ENCODE results near the gene CCDC54. TPM values are rescaled to one million over a fixed set of nuclear protein-coding genes. Genes with fewer than 3 reads are reported as not detected.

CCDC54 gene
- total RNA-seq, 1 donor from 2014 or later, result not detected

DNA sequence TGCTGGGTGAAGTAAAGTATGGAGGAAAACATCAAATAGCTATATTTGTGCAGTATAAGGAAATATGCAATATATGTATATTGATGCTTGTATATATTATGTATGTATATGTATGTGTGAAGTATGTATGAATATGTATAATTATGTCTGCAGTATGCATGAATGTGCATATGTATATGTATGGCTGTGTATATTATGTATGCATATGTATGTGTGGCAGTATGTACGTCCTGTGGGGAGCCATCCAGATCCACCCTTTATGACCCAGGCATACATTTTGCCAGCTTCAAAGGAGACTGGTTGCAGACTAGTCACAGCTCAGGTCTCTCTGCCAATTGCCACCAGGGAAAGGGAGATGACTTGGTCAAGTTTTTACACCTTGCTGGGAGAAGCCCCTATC is 24.1 kb downstream of the CCDC54 start:
- DNase-seq (ENCODE audit: low spot score), result no peak
- Mint-ChIP-seq H3K36me3 (ENCODE audit: low read depth) (no peaks in the 10 kb centered on the region), H3K4me1 (ENCODE audit: low read depth) (no peaks in the 10 kb centered on the region), H3K27me3 (ENCODE audit: low read depth) (peaks cover 7% of the 10 kb centered on the region), H3K4me3 (ENCODE audit: low read depth) (no peak overlapping the region), H3K9me3 (no peaks in the 10 kb centered on the region), H3K27ac (no peak overlapping the region)
- intact Hi-C loops (cut with micrococcal nuclease), result no loop called here

DNA sequence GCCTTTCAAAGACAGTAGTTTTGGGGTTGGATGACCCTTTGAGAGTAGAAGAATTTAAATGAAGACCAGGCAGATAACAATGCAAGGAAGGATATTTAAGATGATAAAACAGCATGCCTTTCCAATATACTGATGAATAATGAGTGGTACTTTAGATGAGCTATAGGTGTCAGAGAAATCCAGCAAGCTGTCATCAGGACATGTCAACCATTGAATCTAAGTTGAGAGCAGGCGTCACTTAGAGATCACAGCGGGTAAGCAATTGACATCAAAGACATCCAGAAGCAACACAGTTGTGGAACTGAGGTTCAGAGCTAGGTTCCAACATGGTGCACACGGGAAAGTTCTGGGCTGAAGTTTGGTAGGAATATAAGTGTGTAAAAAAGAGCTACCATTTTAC is 25.0 kb downstream of the CCDC54 start:
- DNase-seq (ENCODE audit: low spot score), result no peak
- Mint-ChIP-seq H3K27ac (no peak overlapping the region), H3K36me3 (ENCODE audit: low read depth) (no peaks in the 10 kb centered on the region), H3K4me3 (ENCODE audit: low read depth) (no peak overlapping the region), H3K27me3 (ENCODE audit: low read depth) (peaks cover 7% of the 10 kb centered on the region), H3K9me3 (no peaks in the 10 kb centered on the region), H3K4me1 (ENCODE audit: low read depth) (no peaks in the 10 kb centered on the region)
- intact Hi-C loops (cut with micrococcal nuclease), result no loop called here

DNA sequence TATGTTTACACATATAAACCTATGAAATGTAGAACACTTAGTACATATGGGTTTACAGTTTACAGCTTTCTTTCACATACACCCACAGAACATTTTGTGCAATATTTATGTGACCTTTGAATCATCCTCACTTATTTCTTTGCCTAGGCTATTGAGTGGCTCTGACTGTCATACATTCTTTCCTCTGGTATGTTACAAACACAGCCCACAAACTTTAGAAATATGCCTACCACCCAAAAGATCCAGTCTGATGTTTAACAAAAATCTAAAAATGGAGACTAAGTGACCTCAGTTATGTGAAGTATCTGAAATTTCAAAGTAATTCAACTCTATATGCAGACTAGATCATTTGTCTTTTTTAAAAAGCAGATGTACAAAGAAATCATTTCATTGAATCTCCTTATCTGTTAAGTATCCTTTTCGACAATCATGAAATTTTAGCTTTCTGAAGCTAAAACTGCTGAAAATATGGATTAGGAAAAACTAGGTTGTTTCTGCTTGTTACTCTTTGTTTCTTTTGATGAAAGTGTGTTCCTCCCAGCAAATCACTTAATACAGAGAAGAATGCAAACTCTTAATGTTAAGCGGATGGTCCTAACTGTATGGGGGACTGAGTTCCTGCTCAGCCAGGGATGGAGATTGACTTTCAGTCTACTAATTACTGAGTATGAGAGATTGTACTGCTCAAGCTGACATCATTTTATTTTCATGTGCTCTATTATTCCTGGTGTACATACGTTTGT is 27.7 kb downstream of the CCDC54 start:
- Mint-ChIP-seq H3K9me3 (peaks cover 18% of the 10 kb centered on the region), H3K4me1 (ENCODE audit: low read depth) (no peaks in the 10 kb centered on the region), H3K27me3 (ENCODE audit: low read depth) (peaks cover 3% of the 10 kb centered on the region), H3K27ac (no peak overlapping the region), H3K36me3 (ENCODE audit: low read depth) (peaks cover 4% of the 10 kb centered on the region), H3K4me3 (ENCODE audit: low read depth) (no peak overlapping the region)
- DNase-seq (ENCODE audit: low spot score), result no peak
- intact Hi-C loops (cut with micrococcal nuclease), result no loop called here

DNA sequence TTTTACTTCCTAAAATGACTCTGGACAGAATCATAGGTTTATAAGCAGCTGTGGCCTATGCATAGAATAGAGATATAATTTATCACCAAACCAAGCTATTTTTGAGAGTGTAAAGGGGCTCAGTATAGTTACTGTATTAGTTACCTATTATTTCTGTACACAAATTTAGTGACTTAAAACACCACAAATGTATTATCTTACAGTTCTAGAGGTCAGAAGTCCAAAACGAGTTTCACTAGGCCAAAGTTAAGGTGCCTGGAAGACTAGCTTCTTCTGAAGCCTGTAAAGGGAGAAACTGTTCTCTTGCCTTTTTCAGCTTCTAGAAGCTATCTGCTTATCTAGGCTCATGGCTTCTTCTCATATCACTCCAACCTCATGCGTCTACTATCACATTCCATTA is 30.1 kb downstream of the CCDC54 start:
- intact Hi-C loops (cut with micrococcal nuclease), result no loop called here

DNA sequence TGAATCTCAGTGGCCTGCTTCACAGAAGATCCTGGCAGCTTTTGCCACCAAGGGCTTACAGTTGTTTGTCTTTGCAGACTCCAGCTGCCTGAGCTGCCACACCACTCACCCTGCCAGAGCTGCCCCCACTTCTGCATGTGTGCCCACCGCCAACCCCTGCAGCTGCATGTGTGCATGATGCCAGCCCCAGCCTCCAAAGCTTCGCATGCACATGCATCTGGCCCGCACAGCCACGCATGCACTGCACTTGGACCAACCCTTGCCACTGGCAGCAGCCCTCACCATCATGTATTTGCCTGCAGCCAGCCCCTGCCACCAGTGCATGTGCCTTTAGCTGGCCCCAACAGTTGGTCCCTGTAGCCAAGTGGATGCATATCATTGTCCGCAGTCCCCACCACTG is 31.3 kb downstream of the CCDC54 start:
- Mint-ChIP-seq H3K27ac (no peak overlapping the region), H3K4me3 (ENCODE audit: low read depth) (no peak overlapping the region), H3K9me3 (peaks cover 28% of the 10 kb centered on the region), H3K36me3 (ENCODE audit: low read depth) (peaks cover 4% of the 10 kb centered on the region), H3K4me1 (ENCODE audit: low read depth) (no peaks in the 10 kb centered on the region), H3K27me3 (ENCODE audit: low read depth) (peaks cover 4% of the 10 kb centered on the region)
- intact Hi-C loops (cut with micrococcal nuclease), result no loop called here
- no peak for DNase-seq (ENCODE audit: low spot score)

More for the DNA sequence above, 30.1 kb downstream of the CCDC54 start:
- no peak overlapping the region for H3K4me3 Mint-ChIP-seq (ENCODE audit: low read depth)
- no peak for DNase-seq (ENCODE audit: low spot score)
- peaks cover 28% of the 10 kb centered on the region for H3K9me3 Mint-ChIP-seq
- H3K27me3 Mint-ChIP-seq (ENCODE audit: low read depth), result peaks cover 4% of the 10 kb centered on the region
- H3K27ac Mint-ChIP-seq, result no peak overlapping the region
- H3K36me3 Mint-ChIP-seq (ENCODE audit: low read depth), result peaks cover 4% of the 10 kb centered on the region
- H3K4me1 Mint-ChIP-seq (ENCODE audit: low read depth), result no peaks in the 10 kb centered on the region

DNA sequence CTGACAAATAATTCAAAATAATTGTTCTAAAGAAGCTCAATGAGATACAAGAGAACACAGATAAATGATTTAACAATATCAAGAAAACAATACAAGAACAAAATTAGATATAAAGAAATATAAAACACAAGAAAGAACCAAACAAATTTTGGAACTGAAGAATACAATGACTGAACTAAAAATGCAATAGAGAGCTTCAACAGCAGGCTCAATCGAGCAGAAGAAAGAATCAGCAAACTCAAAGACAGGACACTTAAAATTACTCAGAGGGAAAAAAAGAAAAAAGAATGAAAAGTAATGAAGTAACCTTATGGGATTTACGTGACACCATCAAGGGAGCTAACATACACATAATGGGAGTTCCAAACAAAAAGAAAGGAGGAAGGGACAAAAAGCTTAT is 32.1 kb downstream of the CCDC54 start:
- Mint-ChIP-seq H3K9me3 (peaks cover 35% of the 10 kb centered on the region), H3K27ac (no peak overlapping the region), H3K4me1 (ENCODE audit: low read depth) (peaks cover 6% of the 10 kb centered on the region), H3K27me3 (ENCODE audit: low read depth) (peaks cover 4% of the 10 kb centered on the region), H3K36me3 (ENCODE audit: low read depth) (peaks cover 4% of the 10 kb centered on the region), H3K4me3 (ENCODE audit: low read depth) (no peak overlapping the region)
- no peak for DNase-seq (ENCODE audit: low spot score)
- intact Hi-C loops (cut with micrococcal nuclease), result no loop called here

DNA sequence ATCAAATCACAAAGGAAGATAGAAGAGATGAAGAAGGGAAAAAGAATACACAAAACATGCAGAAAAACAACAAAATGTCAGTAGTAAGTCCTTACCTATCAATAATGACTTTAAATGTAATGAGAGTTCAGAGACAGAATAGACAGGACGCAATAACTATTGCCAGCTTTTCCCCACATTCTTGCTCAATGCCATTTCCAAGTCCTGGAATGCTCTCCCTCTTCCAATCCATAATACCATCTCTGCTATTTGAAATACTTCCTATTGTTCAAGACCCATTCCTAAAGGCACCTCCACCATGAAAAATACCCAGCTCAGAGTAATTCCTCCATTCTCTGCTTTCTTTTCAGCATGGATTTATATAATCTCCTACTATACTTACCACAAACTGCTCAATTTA is 33.4 kb downstream of the CCDC54 start:
- Mint-ChIP-seq H3K27ac (no peak overlapping the region), H3K36me3 (ENCODE audit: low read depth) (peaks cover 4% of the 10 kb centered on the region), H3K4me3 (ENCODE audit: low read depth) (no peak overlapping the region), H3K4me1 (ENCODE audit: low read depth) (peaks cover 7% of the 10 kb centered on the region), H3K9me3 (peaks cover 35% of the 10 kb centered on the region), H3K27me3 (ENCODE audit: low read depth) (peaks cover 4% of the 10 kb centered on the region)
- intact Hi-C loops (cut with micrococcal nuclease), result no loop called here
- no peak for DNase-seq (ENCODE audit: low spot score)

DNA sequence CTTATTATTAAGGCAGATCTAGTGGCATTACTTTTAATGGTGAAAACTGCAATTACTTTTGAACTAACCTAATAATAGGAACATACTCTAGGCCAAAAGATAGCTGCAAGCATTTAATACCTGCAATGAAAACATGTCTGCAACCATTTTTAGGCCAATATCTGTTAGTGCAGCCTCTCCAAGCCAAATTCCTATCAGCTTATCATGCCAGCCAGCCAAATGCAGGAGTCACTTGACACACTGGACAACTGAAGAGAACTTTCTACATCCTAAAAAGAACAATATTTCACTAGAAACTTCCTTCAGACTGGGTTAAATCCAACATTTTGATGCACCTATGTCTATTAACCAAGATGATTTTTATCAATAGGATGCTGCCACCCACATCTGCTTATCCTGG is 33.8 kb downstream of the CCDC54 start:
- no peak overlapping the region for H3K27ac Mint-ChIP-seq
- peaks cover 4% of the 10 kb centered on the region for H3K36me3 Mint-ChIP-seq (ENCODE audit: low read depth)
- intact Hi-C loops (cut with micrococcal nuclease), result no loop called here

DNA sequence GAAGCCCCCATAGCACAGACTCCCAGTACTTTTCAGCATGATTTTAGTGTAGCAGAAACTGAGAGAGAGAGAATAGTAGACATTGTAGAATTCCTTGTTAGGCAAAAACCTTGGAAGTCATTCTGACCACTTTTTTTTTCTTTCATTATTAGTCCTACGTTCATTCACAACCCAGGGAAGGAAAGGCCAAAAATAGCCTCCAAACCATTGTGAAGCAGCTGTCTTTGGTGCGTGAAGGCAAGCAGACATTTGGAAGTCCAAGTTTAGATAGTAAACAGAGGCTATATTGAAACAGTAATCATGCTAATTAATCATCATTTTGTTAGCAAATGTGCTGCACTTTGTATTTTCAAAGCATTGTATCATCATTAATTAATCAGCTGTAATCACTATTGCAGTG is 34.5 kb downstream of the CCDC54 start:
- Mint-ChIP-seq H3K4me1 (ENCODE audit: low read depth) (peaks cover 11% of the 10 kb centered on the region), H3K9me3 (peaks cover 35% of the 10 kb centered on the region), H3K27ac (no peak overlapping the region), H3K27me3 (ENCODE audit: low read depth) (peaks cover 4% of the 10 kb centered on the region), H3K4me3 (ENCODE audit: low read depth) (no peak overlapping the region), H3K36me3 (ENCODE audit: low read depth) (peaks cover 4% of the 10 kb centered on the region)
- no peak for DNase-seq (ENCODE audit: low spot score)
- intact Hi-C loops (cut with micrococcal nuclease), result no loop called here

More for the DNA sequence above, 33.8 kb downstream of the CCDC54 start:
- Mint-ChIP-seq H3K9me3 (peaks cover 35% of the 10 kb centered on the region), H3K4me1 (ENCODE audit: low read depth) (peaks cover 9% of the 10 kb centered on the region), H3K4me3 (ENCODE audit: low read depth) (no peak overlapping the region), H3K27me3 (ENCODE audit: low read depth) (peaks cover 4% of the 10 kb centered on the region)
- no peak for DNase-seq (ENCODE audit: low spot score)

DNA sequence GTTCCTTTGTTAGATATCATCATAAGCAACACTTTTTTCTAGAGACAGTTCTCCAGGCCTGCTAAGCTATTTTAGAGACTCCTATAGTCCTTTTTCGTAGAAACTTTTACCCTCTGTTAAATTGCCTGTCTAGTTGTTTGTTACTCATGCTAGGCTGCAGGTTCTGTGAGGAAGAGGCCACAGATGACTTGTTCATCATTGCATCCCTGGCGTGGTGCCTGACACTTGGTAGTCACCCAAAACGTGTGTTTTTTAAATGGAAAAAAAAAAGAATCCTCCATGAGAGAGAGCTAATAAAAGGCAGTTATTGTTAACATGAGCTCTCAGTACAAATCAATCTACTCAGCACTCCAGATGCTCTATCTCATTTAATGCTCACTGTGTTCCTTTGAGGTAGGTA is 35.1 kb downstream of the CCDC54 start:
- Mint-ChIP-seq H3K4me1 (ENCODE audit: low read depth) (peaks cover 11% of the 10 kb centered on the region), H3K27ac (no peak overlapping the region), H3K36me3 (ENCODE audit: low read depth) (peaks cover 4% of the 10 kb centered on the region), H3K4me3 (ENCODE audit: low read depth) (no peak overlapping the region), H3K27me3 (ENCODE audit: low read depth) (peaks cover 10% of the 10 kb centered on the region), H3K9me3 (peaks cover 35% of the 10 kb centered on the region)
- DNase-seq (ENCODE audit: low spot score), result no peak
- intact Hi-C loops (cut with micrococcal nuclease), result no loop called here

DNA sequence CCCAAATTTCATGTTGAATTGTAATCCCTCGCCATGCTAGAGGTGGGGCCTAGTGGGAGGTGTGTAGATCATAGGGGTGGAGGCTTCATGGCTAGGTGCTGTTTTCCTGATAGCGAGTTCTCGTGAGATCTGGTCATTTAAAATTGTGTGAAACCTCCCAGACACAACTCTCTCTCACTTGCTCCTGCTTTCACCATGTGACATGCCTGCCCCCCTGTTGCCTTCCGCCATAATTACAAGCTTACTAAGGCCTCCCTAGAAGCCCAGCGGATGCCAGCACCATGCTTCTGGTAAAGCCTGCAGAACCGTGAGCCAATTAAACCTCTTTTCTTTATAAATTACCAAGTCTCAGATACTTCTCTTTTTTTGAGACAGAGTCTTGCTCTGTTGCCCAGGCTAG is 36.0 kb downstream of the CCDC54 start:
- Mint-ChIP-seq H3K9me3 (peaks cover 32% of the 10 kb centered on the region), H3K4me1 (ENCODE audit: low read depth) (peaks cover 11% of the 10 kb centered on the region), H3K27ac (no peak overlapping the region), H3K27me3 (ENCODE audit: low read depth) (peaks cover 13% of the 10 kb centered on the region), H3K4me3 (ENCODE audit: low read depth) (no peak overlapping the region), H3K36me3 (ENCODE audit: low read depth) (peaks cover 4% of the 10 kb centered on the region)
- intact Hi-C loops (cut with micrococcal nuclease), result no loop called here
- DNase-seq (ENCODE audit: low spot score), result no peak

DNA sequence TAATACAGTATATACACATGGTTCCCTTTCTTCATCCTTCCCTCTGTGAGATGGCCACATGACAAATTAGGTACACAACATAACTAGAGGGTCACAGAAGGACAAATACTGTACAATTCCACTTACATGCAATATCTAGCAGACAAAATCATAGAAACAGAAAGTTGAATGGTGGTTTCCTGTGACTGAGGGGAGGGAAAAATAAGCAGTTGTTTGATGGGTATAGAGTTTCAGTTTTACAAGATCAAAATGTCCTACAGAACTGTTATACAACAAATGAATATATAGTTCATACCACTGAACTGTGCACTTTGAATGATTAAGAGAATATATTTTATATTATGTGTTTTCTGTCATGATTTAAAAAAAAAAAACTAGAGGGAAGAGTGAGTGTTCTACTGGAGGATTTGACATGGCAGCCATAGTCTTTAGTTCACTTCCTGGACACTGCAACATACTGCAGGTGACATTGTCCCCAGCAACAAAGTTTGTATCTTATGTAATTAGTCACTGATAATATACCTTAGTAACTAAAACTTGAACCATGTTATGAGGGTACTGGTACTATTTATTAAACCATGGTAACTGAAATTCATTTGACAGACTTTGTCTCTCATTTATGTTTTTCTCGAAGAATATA is 37.2 kb downstream of the CCDC54 start:
- peaks cover 11% of the 10 kb centered on the region for H3K4me1 Mint-ChIP-seq (ENCODE audit: low read depth)
- intact Hi-C loops (cut with micrococcal nuclease), result no loop called here
- no peak overlapping the region for H3K27ac Mint-ChIP-seq
- peaks cover 22% of the 10 kb centered on the region for H3K9me3 Mint-ChIP-seq
- peaks cover 2% of the 10 kb centered on the region for H3K36me3 Mint-ChIP-seq (ENCODE audit: low read depth)
- no peak overlapping the region for H3K4me3 Mint-ChIP-seq (ENCODE audit: low read depth)
- DNase-seq (ENCODE audit: low spot score), result no peak
- peaks cover 18% of the 10 kb centered on the region for H3K27me3 Mint-ChIP-seq (ENCODE audit: low read depth)

DNA sequence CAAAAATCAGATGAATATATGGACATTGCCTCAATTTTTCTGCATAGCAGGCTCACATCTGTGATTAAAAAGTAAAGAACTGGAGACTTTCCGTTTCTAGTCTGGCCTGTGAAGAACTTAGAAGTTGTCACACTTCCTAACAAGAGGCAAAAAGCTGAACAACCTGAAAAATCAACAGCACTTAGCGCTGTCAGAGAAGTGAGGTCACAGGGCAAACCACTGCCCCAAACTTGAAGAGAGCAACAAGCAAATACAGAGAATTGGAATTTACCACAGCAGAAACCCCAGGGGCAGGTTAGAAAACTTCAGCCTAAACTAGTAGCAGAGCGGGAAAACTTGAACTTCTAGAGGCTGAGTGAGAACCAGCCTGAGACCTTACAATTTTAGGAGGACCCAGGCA is 38.9 kb downstream of the CCDC54 start:
- no peak for DNase-seq (ENCODE audit: low spot score)
- Mint-ChIP-seq H3K27me3 (ENCODE audit: low read depth) (peaks cover 23% of the 10 kb centered on the region), H3K4me3 (ENCODE audit: low read depth) (no peak overlapping the region), H3K27ac (no peak overlapping the region), H3K36me3 (ENCODE audit: low read depth) (no peaks in the 10 kb centered on the region), H3K9me3 (peaks cover 7% of the 10 kb centered on the region), H3K4me1 (ENCODE audit: low read depth) (peaks cover 13% of the 10 kb centered on the region)
- intact Hi-C loops (cut with micrococcal nuclease), result no loop called here

Data from activated T-helper 2 cell treated with anti-CD3 and anti-CD28 coated beads, Interferon-gamma antibody, Interleukin-2, Interleukin-4, amounts not matched to agents 10 μg/mL and 5 μg/mL and 100 μg/mL, durations not matched to agents 14 hours and 24 hours and 36 hours (primary cell).